Activated naive CD8-positive, alpha-beta T cell treated with anti-CD3 and anti-CD28 coated beads, Interleukin-2, amount 50 U/mL, for 24 hours (primary cell): ENCODE results near the gene TMEM242.

ENCODE experiments used
- ATAC-seq: fragments of 150-1000 bp; cut with Tn5 transposase; one replicate; pipeline ENCODE4 v1.10.0; 2021
- DNase-seq: peaks from one replicate; pipeline ENCODE4 v3.0.0; 2021
- H3K27ac Mint-ChIP-seq: one replicate; pipeline ENCODE4 v1.8.0; 2021; ENCODE audit warnings: mild to moderate bottlenecking, mixed read lengths
- H3K27me3 Mint-ChIP-seq: one replicate; pipeline ENCODE4 v1.8.0; 2021; ENCODE audit warnings: mixed read lengths
- H3K36me3 Mint-ChIP-seq: one replicate; pipeline ENCODE4 v1.8.0; 2021; ENCODE audit warnings: low read depth, mixed read lengths
- H3K4me1 Mint-ChIP-seq: one replicate; pipeline ENCODE4 v1.8.0; 2021; ENCODE audit warnings: mixed read lengths
- H3K4me3 Mint-ChIP-seq: one replicate; pipeline ENCODE4 v1.8.0; 2021; ENCODE audit warnings: mild to moderate bottlenecking, moderate library complexity, mixed read lengths
- H3K9me3 Mint-ChIP-seq: one replicate; pipeline ENCODE4 v1.8.0; 2021; ENCODE audit warnings: mixed read lengths

TMEM242 gene

GRCh38 chr6:157274471-157275226 lies 48.7 kb downstream of the TMEM242 start:
- no peaks in the 10 kb centered on the region for H3K27me3 Mint-ChIP-seq
- DNase-seq = peak; percentile 84
- H3K4me1 Mint-ChIP-seq = peaks cover 10% of the 10 kb centered on the region

GRCh38 chr6:157273756-157274470 lies 49.4 kb downstream of the TMEM242 start:
- ATAC-seq (peak; percentile 67), DNase-seq (peak; percentile 73)
- Mint-ChIP-seq H3K9me3 (peaks cover 10% of the 10 kb centered on the region), H3K4me3 (peak overlapping the region; percentile 82), H3K27me3 (no peaks in the 10 kb centered on the region), H3K27ac (peak overlapping the region; percentile 65), H3K36me3 (no peaks in the 10 kb centered on the region), H3K4me1 (peaks cover 10% of the 10 kb centered on the region)

More at GRCh38 chr6:157274471-157275226, 48.7 kb downstream of the TMEM242 start:
- Mint-ChIP-seq H3K27ac (peak overlapping the region; percentile 65), H3K36me3 (no peaks in the 10 kb centered on the region), H3K4me3 (peak overlapping the region; percentile 82), H3K9me3 (peaks cover 10% of the 10 kb centered on the region)
- ATAC-seq = peak; percentile 93

- H3K27ac Mint-ChIP-seq = no peak overlapping the region
Measured at GRCh38 chr6:157272866-157273755, 50.2 kb downstream of the TMEM242 start.

GRCh38 chr6:157272372-157272771 lies 50.9 kb downstream of the TMEM242 start:
- DNase-seq (no peak), ATAC-seq (no peak)
- H3K36me3 Mint-ChIP-seq = no peaks in the 10 kb centered on the region
- H3K4me1 Mint-ChIP-seq = peaks cover 10% of the 10 kb centered on the region
- no peak overlapping the region for H3K27ac Mint-ChIP-seq
- H3K27me3 Mint-ChIP-seq = no peaks in the 10 kb centered on the region
- H3K9me3 Mint-ChIP-seq = peaks cover 10% of the 10 kb centered on the region
- no peak overlapping the region for H3K4me3 Mint-ChIP-seq

More at GRCh38 chr6:157272866-157273755, 50.2 kb downstream of the TMEM242 start:
- DNase-seq (peak; percentile 12), ATAC-seq (no peak)
- no peaks in the 10 kb centered on the region for H3K27me3 Mint-ChIP-seq
- no peak overlapping the region for H3K4me3 Mint-ChIP-seq
- no peaks in the 10 kb centered on the region for H3K36me3 Mint-ChIP-seq
- H3K4me1 Mint-ChIP-seq = peaks cover 10% of the 10 kb centered on the region
- peaks cover 10% of the 10 kb centered on the region for H3K9me3 Mint-ChIP-seq

- ATAC-seq (no peak), DNase-seq (no peak)
- no peaks in the 10 kb centered on the region for H3K27me3 Mint-ChIP-seq
- peaks cover 10% of the 10 kb centered on the region for H3K9me3 Mint-ChIP-seq
- no peak overlapping the region for H3K27ac Mint-ChIP-seq
- H3K4me3 Mint-ChIP-seq = no peak overlapping the region
- H3K4me1 Mint-ChIP-seq = peaks cover 10% of the 10 kb centered on the region
- no peaks in the 10 kb centered on the region for H3K36me3 Mint-ChIP-seq
Measured at GRCh38 chr6:157271911-157272310, 51.4 kb downstream of the TMEM242 start.

- ATAC-seq (no peak), DNase-seq (no peak)
- H3K27me3 Mint-ChIP-seq = no peaks in the 10 kb centered on the region
- H3K4me1 Mint-ChIP-seq = peaks cover 10% of the 10 kb centered on the region
- no peaks in the 10 kb centered on the region for H3K36me3 Mint-ChIP-seq
- H3K4me3 Mint-ChIP-seq = no peak overlapping the region
- H3K9me3 Mint-ChIP-seq = peaks cover 10% of the 10 kb centered on the region
- no peak overlapping the region for H3K27ac Mint-ChIP-seq
Measured at GRCh38 chr6:157271441-157271840, 51.9 kb downstream of the TMEM242 start.

- Mint-ChIP-seq H3K4me1 (peaks cover 10% of the 10 kb centered on the region), H3K27me3 (no peaks in the 10 kb centered on the region), H3K36me3 (no peaks in the 10 kb centered on the region), H3K4me3 (no peak overlapping the region), H3K27ac (no peak overlapping the region), H3K9me3 (peaks cover 10% of the 10 kb centered on the region)
- DNase-seq (no peak), ATAC-seq (no peak)
Measured at GRCh38 chr6:157270916-157271315, 52.4 kb downstream of the TMEM242 start.

GRCh38 chr6:157270308-157270707 lies 53.0 kb downstream of the TMEM242 start:
- Mint-ChIP-seq H3K9me3 (peaks cover 10% of the 10 kb centered on the region), H3K27me3 (no peaks in the 10 kb centered on the region), H3K36me3 (no peaks in the 10 kb centered on the region), H3K4me3 (no peak overlapping the region), H3K4me1 (peaks cover 8% of the 10 kb centered on the region), H3K27ac (peak overlapping the region; percentile 35)
- no peak for DNase-seq
- no peak for ATAC-seq

GRCh38 chr6:157269261-157269794 lies 54.0 kb downstream of the TMEM242 start:
- H3K27me3 Mint-ChIP-seq = no peaks in the 10 kb centered on the region
- peaks cover 7% of the 10 kb centered on the region for H3K4me1 Mint-ChIP-seq
- peaks cover 10% of the 10 kb centered on the region for H3K9me3 Mint-ChIP-seq
- DNase-seq (no peak), ATAC-seq (no peak)
- H3K4me3 Mint-ChIP-seq = no peak overlapping the region
- H3K36me3 Mint-ChIP-seq = no peaks in the 10 kb centered on the region
- no peak overlapping the region for H3K27ac Mint-ChIP-seq

GRCh38 chr6:157268835-157269234 lies 54.5 kb downstream of the TMEM242 start:
- H3K27ac Mint-ChIP-seq = no peak overlapping the region
- no peaks in the 10 kb centered on the region for H3K27me3 Mint-ChIP-seq
- peaks cover 5% of the 10 kb centered on the region for H3K4me1 Mint-ChIP-seq
- ATAC-seq = no peak
- DNase-seq = no peak
- no peak overlapping the region for H3K4me3 Mint-ChIP-seq
- H3K9me3 Mint-ChIP-seq = peaks cover 10% of the 10 kb centered on the region
- H3K36me3 Mint-ChIP-seq = no peaks in the 10 kb centered on the region

GRCh38 chr6:157268396-157268795 lies 54.9 kb downstream of the TMEM242 start:
- Mint-ChIP-seq H3K9me3 (peaks cover 10% of the 10 kb centered on the region), H3K27me3 (no peaks in the 10 kb centered on the region), H3K4me1 (peaks cover 2% of the 10 kb centered on the region), H3K27ac (no peak overlapping the region), H3K36me3 (no peaks in the 10 kb centered on the region), H3K4me3 (no peak overlapping the region)
- no peak for DNase-seq
- no peak for ATAC-seq

- ATAC-seq (no peak), DNase-seq (no peak)
- no peaks in the 10 kb centered on the region for H3K4me1 Mint-ChIP-seq
- no peak overlapping the region for H3K27ac Mint-ChIP-seq
- H3K4me3 Mint-ChIP-seq = no peak overlapping the region
- no peaks in the 10 kb centered on the region for H3K27me3 Mint-ChIP-seq
- H3K36me3 Mint-ChIP-seq = no peaks in the 10 kb centered on the region
- H3K9me3 Mint-ChIP-seq = peaks cover 10% of the 10 kb centered on the region
Measured at GRCh38 chr6:157267654-157268053, 55.7 kb downstream of the TMEM242 start.

GRCh38 chr6:157267109-157267611 lies 56.2 kb downstream of the TMEM242 start:
- no peaks in the 10 kb centered on the region for H3K36me3 Mint-ChIP-seq
- peaks cover 10% of the 10 kb centered on the region for H3K9me3 Mint-ChIP-seq
- H3K4me1 Mint-ChIP-seq = no peaks in the 10 kb centered on the region
- H3K27ac Mint-ChIP-seq = no peak overlapping the region
- no peak overlapping the region for H3K4me3 Mint-ChIP-seq
- ATAC-seq (no peak), DNase-seq (no peak)
- no peaks in the 10 kb centered on the region for H3K27me3 Mint-ChIP-seq
